Fibroblast of peridontal ligament (primary cell): ENCODE results near the gene MUC16.

Source experiments
- DNase-seq: peaks from one replicate; pipeline ENCODE4 v3.0.0-alpha.2; 2010; ENCODE audit errors: extremely low read depth

The MUC16 gene

GRCh38 chr19:9009431-9009830 lies 778 bp downstream of the MUC16 start:
- no peak for DNase-seq

DNA sequence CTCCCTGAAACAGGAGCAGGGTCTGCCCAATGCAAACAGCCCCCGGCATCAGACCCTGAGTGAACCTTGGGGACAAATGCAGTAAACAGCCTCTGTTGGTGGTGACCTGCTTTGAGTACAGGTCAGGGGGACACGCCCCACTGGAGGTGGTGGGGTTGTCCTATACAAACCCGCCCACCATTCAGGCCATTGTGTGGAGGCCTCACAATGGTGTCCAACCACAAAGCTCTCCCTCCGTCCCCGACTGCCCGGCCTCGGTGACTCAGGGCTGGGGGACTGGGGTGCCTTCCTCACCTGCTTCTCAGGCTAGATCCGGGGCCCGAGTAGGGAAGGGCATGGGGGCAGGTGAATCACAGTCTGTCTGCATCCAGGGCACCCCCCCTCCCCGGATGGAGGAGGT lies 1.5 kb downstream of the MUC16 start:
- DNase-seq, result no peak

- no peak for DNase-seq
These were observed 9.3 kb downstream of the MUC16 start for GRCh38 chr19:9000933-9001332.

- no peak for DNase-seq
These were observed 22.0 kb downstream of the MUC16 start for GRCh38 chr19:8988204-8988603.

DNA sequence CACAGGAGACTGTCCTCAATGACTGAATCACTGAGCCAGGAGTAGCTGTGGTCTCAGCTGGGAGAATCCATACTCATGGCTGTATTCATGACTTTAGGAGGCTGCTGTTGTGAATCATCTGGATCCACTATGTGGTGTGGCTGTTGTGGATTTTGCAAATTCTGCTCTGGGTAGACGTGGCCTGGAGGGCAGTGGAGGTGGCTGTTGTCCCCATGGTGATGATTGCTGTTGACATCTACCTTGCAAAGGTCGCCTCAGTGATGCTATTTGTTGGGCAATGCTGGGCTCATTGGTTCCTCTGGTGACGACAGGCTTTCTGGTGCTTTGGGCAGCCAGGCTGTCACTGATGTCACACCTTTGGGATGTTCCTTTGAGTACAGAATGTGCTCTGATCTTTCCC lies 23.9 kb downstream of the MUC16 start:
- DNase-seq, result no peak

- DNase-seq, result peak; percentile 1
These were observed 36.6 kb downstream of the MUC16 start for GRCh38 chr19:8973501-8974091.

DNA sequence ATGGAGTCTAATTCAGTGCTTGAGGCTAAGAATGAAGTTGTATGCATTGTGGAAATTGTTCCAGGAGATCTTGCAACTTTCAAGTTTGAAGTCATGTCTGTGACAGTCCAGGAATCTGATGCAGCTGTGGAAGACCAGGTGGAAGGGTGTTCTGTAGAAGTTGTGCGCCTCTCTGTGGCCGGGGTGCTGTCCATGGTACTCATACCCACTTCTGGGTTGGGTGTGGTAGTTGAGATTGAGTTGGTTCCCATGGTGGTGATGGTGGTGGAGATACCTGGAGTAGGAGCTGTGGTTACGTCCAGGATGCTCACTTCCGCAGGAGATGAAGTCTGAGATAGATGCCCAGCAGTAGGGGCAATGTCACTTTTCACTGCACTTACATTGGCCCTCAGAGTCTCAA lies 44.3 kb downstream of the MUC16 start:
- DNase-seq, result no peak
